GM23248 (cell line): ENCODE measurements around the gene TACR1.

Source experiments
- EZH2 ChIP-seq: fragments of 200-600 bp; sonication (generic); IDR thresholded peaks from 2 replicates; pipeline ENCODE4 v1.6.1; 2018; ENCODE audit warnings: antibody characterized with exemption, mild to moderate bottlenecking; ENCODE audit not compliant: insufficient read depth, poor library complexity, severe bottlenecking
- EZH2phosphoT487 ChIP-seq: fragments of 200-600 bp; sonication (generic); IDR thresholded peaks from 2 replicates; pipeline ENCODE4 v1.6.1; 2018; ENCODE audit warnings: antibody characterized with exemption, moderate library complexity, mild to moderate bottlenecking, low read depth; ENCODE audit not compliant: insufficient read depth

- no peak for TF ChIP-seq EZH2
- TF ChIP-seq EZH2phosphoT487 = no peak
Measured at GRCh38 chr2:75031171-75031570, 168.1 kb downstream of the TACR1 start.
